ENCODE data around the gene SLC33A1. TPM values are rescaled to one million over a fixed set of nuclear protein-coding genes. Genes with fewer than 3 reads are reported as not detected.

Gene SLC33A1
- total RNA-seq, 2 donors from 2014 or later = 22.3 to 24.6 TPM

GRCh38 chr3:155791190-155791589, 63.0 kb downstream of the SLC33A1 start:
- Histone ChIP-seq H3K9me3 (no peaks in the 10 kb centered on the region), H3K27ac (no peak overlapping the region), H3K4me1 (no peaks in the 10 kb centered on the region), H3K4me3 (no peak overlapping the region), H3K36me3 (no peaks in the 10 kb centered on the region), H3K27me3 (no peaks in the 10 kb centered on the region)
- TF ChIP-seq CTCF (IDR thresholded peaks at IDR 0.05) = no peak
- DNase-seq (ENCODE audit: low spot score) = no peak

- Histone ChIP-seq H3K36me3 (no peaks in the 10 kb centered on the region), H3K27ac (no peak overlapping the region), H3K9me3 (no peaks in the 10 kb centered on the region), H3K4me3 (no peak overlapping the region), H3K27me3 (no peaks in the 10 kb centered on the region), H3K4me1 (no peaks in the 10 kb centered on the region)
- no peak for TF ChIP-seq CTCF (IDR thresholded peaks at IDR 0.05)
- no peak for DNase-seq (ENCODE audit: low spot score)
Observed at GRCh38 chr3:155790272-155790925, 63.8 kb downstream of the SLC33A1 start.

GRCh38 chr3:155785662-155786295, 68.4 kb downstream of the SLC33A1 start:
- Histone ChIP-seq H3K27me3 (no peaks in the 10 kb centered on the region), H3K27ac (no peak overlapping the region), H3K4me3 (no peak overlapping the region), H3K36me3 (peaks cover 7% of the 10 kb centered on the region), H3K9me3 (peaks cover 0 to 13% of the 10 kb centered on the region in 2 donors), H3K4me1 (no peaks in the 10 kb centered on the region)
- TF ChIP-seq CTCF (IDR thresholded peaks at IDR 0.05) = no peak
- no peak for DNase-seq (ENCODE audit: low spot score)

- Histone ChIP-seq H3K27ac (no peak overlapping the region), H3K4me1 (no peaks in the 10 kb centered on the region), H3K4me3 (no peak overlapping the region), H3K36me3 (peaks cover 7% of the 10 kb centered on the region), H3K9me3 (peaks cover 0 to 13% of the 10 kb centered on the region in 2 donors), H3K27me3 (no peaks in the 10 kb centered on the region)
- TF ChIP-seq CTCF (IDR thresholded peaks at IDR 0.05) = no peak
- DNase-seq (ENCODE audit: low spot score) = no peak
Observed at GRCh38 chr3:155782390-155782953, 71.8 kb downstream of the SLC33A1 start.

GRCh38 chr3:155780291-155780690, 73.9 kb downstream of the SLC33A1 start:
- no peak overlapping the region for H3K27ac ChIP-seq
- H3K4me3 ChIP-seq = no peak overlapping the region
- H3K9me3 ChIP-seq = peaks cover 0 to 13% of the 10 kb centered on the region in 2 donors
- TF ChIP-seq CTCF (IDR thresholded peaks at IDR 0.05) = no peak
- no peaks in the 10 kb centered on the region for H3K4me1 ChIP-seq
- H3K36me3 ChIP-seq = peaks cover 7% of the 10 kb centered on the region
- no peaks in the 10 kb centered on the region for H3K27me3 ChIP-seq
- DNase-seq (ENCODE audit: low spot score) = no peak
